ENCODE measurements around the gene APIP.

DNA sequence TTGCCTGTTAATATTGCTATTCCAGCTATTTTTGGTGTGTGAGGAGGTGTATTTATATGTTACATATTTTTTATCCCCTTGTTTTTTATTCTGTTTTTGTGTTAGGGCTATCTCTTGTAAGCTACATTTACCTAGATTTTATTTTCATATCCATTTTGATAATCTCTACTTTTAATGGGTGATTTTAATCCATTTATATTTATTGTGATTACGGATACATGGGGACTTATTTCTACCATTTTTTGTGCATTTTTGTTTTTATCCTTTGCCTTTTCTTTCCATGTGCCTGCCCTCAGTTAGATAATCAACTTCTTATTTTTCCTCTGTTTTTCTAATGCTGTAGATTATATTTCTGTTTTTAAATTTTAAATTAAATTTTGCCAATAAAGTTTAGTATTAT lies 28.5 kb upstream of the APIP start:
- no peak for TF ChIP-seq CTCF (IDR thresholded peaks at IDR 0.05)
- no peak for TF ChIP-seq POLR2A (IDR thresholded peaks at IDR 0.05; ENCODE audit: low read length)
- TF ChIP-seq, protein P1, sequence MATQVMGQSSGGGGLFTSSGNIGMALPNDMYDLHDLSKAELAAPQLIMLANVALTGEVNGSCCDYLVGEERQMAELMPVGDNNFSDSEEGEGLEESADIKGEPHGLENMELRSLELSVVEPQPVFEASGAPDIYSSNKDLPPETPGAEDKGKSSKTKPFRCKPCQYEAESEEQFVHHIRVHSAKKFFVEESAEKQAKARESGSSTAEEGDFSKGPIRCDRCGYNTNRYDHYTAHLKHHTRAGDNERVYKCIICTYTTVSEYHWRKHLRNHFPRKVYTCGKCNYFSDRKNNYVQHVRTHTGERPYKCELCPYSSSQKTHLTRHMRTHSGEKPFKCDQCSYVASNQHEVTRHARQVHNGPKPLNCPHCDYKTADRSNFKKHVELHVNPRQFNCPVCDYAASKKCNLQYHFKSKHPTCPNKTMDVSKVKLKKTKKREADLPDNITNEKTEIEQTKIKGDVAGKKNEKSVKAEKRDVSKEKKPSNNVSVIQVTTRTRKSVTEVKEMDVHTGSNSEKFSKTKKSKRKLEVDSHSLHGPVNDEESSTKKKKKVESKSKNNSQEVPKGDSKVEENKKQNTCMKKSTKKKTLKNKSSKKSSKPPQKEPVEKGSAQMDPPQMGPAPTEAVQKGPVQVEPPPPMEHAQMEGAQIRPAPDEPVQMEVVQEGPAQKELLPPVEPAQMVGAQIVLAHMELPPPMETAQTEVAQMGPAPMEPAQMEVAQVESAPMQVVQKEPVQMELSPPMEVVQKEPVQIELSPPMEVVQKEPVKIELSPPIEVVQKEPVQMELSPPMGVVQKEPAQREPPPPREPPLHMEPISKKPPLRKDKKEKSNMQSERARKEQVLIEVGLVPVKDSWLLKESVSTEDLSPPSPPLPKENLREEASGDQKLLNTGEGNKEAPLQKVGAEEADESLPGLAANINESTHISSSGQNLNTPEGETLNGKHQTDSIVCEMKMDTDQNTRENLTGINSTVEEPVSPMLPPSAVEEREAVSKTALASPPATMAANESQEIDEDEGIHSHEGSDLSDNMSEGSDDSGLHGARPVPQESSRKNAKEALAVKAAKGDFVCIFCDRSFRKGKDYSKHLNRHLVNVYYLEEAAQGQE (IDR thresholded peaks at IDR 0.05) = no peak
- TF ChIP-seq JUN (IDR thresholded peaks at IDR 0.05) = no peak
- TF ChIP-seq, protein P2, sequence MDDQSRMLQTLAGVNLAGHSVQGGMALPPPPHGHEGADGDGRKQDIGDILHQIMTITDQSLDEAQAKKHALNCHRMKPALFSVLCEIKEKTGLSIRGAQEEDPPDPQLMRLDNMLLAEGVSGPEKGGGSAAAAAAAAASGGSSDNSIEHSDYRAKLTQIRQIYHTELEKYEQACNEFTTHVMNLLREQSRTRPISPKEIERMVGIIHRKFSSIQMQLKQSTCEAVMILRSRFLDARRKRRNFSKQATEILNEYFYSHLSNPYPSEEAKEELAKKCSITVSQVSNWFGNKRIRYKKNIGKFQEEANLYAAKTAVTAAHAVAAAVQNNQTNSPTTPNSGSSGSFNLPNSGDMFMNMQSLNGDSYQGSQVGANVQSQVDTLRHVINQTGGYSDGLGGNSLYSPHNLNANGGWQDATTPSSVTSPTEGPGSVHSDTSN (IDR thresholded peaks at IDR 0.05) = no peak

Data from A549 (cell line).